ENCODE results near the gene ADNP2.

DNA sequence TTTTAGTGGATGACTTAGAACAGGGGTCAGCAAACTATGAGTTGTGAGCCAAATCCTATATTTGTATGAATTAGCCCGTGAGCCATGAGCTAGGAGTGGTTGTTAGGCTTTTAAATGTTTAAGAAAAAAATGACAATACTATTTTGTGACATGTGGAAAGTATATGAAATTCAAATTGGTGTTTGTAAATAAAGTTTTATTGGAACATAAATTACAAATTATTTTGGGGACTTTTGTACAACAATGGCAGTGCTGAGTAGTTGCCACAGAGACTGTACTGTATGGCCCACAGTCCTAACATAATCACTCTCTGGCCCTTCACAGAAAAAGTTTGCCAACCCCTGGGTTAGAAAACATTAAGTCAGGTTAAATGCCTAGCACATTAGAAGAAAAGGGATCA lies 26.1 kb downstream of the ADNP2 start:
- TF ChIP-seq, protein P1, sequence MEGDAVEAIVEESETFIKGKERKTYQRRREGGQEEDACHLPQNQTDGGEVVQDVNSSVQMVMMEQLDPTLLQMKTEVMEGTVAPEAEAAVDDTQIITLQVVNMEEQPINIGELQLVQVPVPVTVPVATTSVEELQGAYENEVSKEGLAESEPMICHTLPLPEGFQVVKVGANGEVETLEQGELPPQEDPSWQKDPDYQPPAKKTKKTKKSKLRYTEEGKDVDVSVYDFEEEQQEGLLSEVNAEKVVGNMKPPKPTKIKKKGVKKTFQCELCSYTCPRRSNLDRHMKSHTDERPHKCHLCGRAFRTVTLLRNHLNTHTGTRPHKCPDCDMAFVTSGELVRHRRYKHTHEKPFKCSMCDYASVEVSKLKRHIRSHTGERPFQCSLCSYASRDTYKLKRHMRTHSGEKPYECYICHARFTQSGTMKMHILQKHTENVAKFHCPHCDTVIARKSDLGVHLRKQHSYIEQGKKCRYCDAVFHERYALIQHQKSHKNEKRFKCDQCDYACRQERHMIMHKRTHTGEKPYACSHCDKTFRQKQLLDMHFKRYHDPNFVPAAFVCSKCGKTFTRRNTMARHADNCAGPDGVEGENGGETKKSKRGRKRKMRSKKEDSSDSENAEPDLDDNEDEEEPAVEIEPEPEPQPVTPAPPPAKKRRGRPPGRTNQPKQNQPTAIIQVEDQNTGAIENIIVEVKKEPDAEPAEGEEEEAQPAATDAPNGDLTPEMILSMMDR (IDR thresholded peaks at IDR 0.05): no peak
- TF ChIP-seq POLR2A (IDR thresholded peaks at IDR 0.05): no peak

Measured in transverse colon (tissue), 3 donors.